G401.6 (cell line): ENCODE measurements around the gene ZNF99.
"Not testable (repeated sequence)": the region's sequence is repeated elsewhere in the genome, so short reads cannot be mapped to it uniquely, and the experiment has no call there.

Experiments used
- FAIRE-seq: peaks from 2 replicates; lab custom pipeline; 2012; peaks lifted over from hg19 to GRCh38; lab: Jason Lieb, UNC

The ZNF99 gene

DNA sequence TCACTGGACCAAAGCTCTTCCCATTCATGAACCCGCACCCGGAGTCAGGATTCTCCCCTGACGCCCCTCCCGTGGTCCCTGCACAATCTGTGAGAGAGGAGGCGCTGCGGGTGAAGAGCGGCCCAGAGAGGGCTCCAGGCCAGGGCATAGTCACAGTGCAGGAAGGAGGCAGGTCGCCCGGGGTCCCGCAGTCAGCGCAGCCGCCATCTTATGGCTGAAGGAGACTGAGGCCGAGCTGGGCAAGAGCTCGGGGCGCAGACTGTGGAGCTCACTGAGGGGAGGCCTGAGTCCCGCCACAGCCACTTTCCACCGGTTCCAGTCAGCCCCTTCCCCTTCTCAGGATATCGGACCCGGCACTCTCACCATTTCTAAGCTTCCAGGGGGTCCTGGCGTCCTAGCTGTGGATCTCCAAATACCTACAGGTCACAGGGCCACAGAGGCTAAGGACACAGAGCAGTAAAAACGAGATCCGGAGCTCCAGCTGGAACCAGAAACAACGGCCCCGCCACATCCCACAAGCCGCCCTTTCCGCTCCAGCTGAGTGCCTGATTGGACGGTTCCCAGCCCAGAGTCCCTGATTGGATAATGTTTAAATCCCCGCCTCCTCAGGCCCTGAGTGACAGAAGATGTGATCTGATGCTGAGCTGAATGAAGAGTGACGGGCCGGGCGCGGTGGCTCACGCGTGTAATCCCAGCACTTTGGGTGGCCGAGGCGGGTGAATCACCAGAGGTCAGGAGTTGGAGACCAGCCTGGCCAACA, at the start of gene ZNF99:
ZNF99 (minus strand) TSS at position 501 of the 760 bp plus-strand sequence; CDS start at position 366, 135 bp downstream.
- FAIRE-seq = no peak

DNA sequence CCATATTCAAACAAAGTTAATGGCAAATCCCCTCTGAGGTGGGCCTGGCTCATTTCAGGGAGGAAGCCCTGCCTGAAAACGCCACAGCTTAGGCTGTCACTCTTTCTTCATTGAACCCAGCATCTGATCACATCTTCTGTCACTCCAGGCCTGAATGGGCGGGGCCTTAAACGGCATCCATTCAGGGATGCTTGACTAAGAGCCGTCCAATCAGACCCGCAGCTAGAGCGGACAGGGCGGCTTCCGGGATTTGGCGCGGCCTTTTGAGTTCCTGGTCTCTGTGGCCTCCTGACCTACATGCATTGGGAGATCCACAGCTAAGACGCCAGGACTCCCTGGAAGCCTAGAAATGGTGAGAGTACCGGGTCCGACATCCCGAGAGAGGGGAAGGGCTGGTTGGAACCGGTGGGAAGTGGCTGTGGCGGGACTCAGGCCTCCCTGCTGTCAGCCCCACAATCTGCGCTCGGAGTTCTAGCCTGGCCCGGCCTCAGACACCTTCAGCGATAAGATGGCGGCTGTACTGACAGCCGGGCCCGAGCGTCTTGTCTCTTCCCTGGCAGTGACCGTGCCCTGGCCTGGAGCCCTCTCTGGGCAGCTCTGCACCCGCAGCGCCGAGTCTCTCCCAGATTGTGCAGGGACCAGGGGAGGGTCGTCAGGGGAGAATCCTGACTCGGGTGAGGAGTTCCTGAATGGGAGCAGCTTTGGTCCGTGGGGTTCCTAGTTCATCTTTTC, 48.2 kb upstream of the ZNF99 start, which contains the start of gene ZNF723:
ZNF723 (plus strand) TSS at position 261 of the 732 bp plus-strand sequence; CDS start at position 350, 89 bp downstream.
- no peak for FAIRE-seq

DNA sequence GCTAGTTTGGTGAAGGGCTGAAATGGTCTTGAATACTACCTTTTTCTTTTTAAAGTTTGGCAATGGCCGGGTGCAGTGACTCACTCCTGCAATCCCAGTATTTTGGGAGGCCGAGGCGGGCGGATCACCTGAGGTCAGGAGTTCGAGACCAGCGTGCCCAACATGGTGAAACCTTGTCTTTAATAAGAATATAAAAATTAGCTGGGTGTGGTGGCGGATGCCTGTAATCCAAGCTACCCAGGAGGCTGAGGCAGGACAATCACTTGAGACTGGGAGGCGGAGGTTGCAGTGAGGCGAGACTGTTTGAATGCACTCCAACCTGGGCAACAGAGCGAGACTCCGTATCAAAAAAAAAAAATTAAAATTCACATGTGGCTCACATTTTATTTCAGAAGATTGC, 47.3 kb upstream of the ZNF99 start:
- FAIRE-seq = no peak

DNA sequence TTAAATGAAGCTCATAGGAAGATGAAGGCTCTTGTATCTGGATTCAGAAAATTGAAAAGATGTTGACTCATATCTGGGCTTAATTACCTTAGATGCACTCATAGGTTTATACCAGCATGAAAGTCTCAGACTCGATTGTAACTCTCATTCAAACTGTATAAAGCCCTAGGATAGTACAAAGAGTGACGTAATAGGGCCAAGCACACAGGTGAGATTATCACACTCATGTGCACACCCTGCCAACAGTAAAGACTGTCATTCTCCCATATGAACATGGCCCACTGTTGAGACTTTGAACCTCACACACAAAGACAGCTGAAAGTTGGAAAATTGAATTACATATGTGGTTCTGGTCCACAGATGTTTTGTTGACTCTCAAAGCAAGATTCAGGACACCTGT, 30.2 kb upstream of the ZNF99 start:
- FAIRE-seq = no peak

DNA sequence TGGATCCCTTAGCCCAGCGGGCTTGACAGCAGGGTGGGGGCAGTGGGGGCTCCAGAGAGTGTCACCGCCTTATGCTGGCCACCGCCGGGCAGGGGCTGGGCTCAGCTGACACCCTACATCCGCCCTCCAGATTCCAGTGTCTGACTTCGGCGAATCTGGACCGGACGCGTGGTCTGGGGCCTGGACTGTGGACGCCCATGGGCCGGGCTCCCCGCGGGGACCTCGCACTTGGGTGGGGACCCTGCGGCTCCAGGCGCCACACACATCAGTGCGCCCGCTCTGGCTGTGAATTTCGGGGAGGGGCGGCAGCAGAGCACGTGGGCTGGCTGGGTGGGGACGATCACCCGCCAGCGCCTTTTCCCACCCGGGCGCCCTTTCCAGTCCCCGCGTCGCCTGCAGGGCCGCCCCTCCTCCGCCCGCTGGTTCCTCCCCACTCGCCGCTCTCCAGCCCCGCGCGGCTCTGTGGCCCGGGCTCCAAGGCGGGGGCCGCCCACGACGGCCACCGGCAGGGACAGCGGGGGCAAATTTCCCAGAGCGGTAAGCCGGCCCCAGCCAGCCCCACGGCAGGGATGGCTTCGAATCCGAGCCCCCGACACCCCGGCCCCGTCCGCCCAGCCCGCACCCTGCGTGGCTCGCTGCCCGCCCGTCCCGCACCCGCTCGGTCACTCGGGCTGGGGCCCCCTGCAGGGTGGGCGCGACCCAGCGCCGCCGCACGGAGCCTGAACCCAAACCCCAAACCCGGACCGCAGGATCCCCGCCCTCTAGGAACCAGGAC, 23.3 kb upstream of the ZNF99 start:
- FAIRE-seq = no peak

DNA sequence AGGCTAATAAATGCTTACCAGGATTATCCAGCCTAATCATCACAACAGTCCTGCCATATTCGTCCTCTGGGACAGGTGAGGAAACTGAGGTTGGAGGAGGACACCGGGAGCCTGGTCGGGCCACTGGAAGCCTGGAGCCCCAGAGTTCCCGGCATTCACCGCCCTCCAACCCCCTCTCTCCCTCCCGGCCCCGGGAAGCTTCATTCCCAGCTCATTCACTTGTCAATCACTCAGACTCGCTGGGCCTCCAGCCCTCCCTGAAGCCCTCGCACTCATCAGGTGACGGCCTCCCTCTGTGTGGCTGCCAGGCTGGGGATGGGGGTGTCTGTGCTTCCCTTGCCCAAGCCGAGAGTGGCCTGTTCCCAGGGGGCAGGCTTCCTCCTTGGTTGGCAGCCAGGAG, 22.5 kb upstream of the ZNF99 start:
- FAIRE-seq = no peak

DNA sequence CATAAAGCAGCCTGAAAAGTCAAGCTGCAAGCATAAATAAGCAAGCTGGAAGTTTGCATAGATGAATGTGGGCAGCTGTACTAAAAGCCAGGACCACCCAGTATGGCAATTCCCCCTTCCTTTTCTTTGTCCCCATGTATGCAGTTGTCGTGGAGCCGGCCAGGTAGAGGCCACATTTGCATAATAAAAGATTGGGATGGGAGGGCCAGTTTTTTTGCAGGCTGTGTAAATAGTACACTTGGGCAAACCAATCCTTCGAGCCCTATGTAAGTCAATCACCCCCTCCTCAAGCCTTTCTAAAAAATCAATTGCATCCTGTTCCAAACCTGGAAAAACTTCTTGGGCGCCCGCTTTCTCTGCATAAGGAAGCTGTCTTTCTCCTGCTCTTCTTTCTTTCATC, 13.1 kb upstream of the ZNF99 start:
- no peak for FAIRE-seq

DNA sequence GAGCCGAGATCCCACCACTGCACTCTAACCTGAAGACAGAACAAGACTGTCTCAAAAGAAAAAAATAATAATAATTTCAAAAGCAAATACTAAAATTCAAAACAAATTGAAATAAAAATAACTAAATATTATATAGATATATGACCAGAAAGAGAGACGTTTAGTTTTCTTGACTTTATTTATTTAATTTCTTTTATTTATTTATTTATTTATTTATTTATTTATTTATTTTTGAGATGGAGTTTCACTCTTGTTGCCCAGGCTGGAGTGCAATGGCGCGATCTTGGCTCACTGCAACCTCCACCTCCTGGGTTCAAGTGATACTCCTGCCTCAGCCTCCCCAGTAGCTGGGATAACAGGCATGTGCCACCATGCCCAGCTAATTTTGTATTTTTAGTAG, 8.9 kb upstream of the ZNF99 start:
- not testable (repeated sequence) for FAIRE-seq

DNA sequence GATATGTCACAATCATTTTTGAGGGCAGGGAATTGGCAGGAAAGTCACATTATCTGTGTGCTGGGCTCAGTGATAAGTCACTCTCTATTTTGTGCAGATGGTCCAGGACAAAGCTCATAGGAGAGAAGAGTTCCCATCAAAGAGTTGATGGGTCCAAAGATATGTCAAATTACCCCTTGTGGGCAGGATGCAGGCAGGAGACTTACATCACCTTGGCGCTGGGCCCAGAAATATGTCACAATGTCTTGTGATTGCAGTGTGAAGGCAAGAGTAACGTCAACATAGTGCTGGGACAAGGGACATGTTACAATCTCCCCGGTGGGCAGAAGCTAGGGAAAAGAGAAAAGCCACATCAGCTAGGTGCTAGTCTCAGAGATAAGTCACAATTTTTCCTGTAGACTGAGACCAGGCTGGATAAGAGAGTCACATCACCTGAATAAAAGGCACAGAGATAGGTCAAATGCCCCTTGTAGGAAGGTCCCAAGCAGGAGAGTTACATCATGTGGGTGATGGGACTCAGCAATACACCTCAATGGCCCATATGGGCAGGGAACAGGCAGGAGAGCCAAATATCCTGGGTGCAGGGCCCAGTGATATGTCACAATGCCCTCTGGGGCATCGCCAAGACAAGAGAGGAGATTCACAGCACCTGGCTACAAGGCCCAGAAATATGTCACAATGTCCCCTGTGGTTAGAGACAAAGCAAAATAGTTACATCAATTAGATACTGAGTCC, 47.9 kb downstream of the ZNF99 start:
- no peak for FAIRE-seq

DNA sequence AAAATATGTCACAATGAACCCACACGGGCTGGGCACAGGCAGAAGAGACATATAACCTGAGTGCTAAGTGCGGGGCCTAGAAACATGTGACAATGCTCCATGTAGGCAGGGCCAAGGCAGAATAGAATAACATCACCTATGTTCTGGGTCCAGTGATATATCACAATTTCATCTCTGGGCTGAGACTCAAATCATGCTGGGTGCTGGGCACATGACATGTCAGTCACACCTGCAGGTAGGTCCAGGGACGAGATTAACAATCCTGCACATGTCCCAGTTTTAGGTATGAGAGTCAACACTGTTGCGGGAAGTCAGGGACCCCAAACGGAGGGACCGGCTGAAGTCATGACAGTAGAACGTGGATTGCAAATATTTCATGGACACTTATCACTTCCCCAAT, 50.3 kb downstream of the ZNF99 start:
- FAIRE-seq = no peak

DNA sequence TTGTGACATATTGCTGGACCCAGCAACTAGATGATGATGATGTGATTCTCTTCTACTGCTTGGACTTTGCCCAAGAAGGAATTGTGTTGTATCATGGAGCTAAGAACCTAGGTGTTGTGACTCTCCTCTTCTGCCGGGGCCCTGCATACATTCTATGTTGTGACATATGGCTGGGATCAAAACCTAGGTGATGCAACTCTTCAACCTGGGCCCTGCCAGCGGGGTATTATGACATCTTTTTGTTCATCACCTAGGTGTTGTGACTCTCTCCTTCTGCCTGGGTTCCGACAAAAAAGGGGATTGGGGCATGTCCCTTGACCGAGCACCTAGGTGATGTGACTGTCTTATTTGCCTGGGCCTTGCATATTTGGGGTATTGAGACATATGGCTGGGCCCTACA, 55.7 kb downstream of the ZNF99 start:
- not testable (repeated sequence) for FAIRE-seq

DNA sequence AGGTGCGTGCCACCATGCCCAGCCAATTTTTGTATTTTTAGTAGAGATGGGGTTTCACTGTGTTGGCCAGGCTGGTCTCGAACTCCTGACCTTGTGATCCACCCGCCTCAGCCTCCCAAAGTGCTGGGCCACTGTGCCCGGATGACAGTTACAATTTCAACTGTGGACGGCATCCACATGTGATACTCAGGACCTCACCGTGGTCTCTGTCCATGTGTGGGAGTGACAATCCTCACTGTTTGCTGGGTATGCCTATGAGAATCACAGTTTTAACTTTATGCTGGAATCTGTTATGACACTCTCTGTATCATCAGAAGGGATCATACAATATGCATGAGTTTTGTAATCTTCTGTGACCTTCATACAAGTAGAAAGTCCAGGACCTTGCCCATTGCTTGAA, 62.4 kb downstream of the ZNF99 start:
- not testable (repeated sequence) for FAIRE-seq

DNA sequence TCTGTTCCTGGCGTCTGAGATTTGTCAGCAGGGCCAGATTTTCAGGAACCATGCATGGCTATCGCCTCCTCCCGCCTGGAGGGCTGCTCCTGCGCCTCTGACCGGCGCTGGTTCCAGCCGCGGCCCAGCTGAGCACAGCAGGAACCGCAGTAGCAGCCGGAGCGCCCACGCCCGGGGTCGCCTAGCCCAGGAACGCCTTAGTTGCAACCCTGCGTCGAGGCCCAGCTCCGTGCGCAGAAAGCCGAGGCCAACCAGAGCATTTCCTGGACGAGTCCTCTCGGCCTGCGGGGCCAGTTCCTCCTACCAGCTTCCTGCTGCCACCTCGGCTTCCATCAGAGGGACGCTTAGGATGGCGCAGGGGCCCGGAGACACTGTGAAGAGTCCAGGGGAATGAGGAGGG, 75.0 kb downstream of the ZNF99 start:
- no peak for FAIRE-seq

DNA sequence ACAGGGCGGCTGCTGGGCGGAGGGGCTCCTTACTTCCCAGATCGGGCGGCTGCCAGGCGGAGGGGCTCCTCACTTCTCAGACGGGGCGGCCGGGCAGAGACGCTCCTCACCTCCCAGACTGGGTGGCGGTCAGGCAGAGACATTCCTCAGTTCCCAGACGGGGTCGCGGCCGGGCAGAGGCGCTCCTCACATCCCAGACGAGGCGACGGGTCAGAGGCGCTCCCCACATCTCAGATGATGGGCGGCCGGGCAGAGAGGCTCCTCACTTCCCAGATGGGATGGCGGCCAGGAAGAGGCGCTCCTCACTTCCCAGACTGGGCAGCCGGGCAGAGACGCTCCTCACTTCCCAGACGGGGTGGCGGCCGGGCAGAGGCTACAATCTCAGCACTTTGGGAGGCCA, 80.9 kb downstream of the ZNF99 start:
- not testable (repeated sequence) for FAIRE-seq

DNA sequence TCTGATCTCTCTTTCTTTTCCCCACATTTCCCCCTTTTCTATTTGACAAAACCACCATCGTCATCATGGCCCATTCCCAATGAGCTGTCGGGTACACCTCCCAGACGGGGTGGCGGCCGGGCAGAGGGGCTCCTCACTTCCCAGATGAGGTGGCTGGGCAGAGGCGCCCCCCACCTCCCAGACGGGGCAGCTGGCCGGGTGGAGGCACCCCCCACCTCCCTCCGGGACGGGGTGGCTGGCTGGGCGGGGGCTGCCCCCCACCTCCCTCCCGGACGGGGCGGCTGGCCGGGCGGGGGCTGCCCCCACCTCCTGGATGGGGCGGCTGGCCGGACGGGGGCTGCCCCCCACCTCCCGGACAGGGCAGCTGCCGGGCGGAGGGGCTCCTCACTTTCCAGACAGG, 81.3 kb downstream of the ZNF99 start:
- not testable (repeated sequence) for FAIRE-seq
